Panc1 (cell line): ENCODE measurements around the gene GRID2IP. TPM values are rescaled to one million over a fixed set of nuclear protein-coding genes. Genes with fewer than 3 reads are reported as not detected.

Experiments used
- ATAC-seq: fragments of 200-7000 bp; cut with Tn5 transposase; 2 replicates; pipeline ENCODE4 v1.9.1; 2020; ENCODE audit warnings: mild to moderate bottlenecking, moderate library complexity
- BruUV-seq: library from RNA; stranded (reverse); fragments of 400-500 nt; replicated peaks from 2 replicates; lab custom pipeline; 2021; lab: Mats Ljungman, UMichigan
- CTCF ChIA-PET: fragments of 300-600 bp; sonication (Branson Sonifier 250); formaldehyde crosslinking; loops from one replicate; lab custom pipeline; 2022; ENCODE audit warnings: antibody characterized with exemption; lab: Charles Lee
- POLR2A ChIA-PET: fragments of 300-600 bp; sonication (Branson Sonifier 250); formaldehyde crosslinking; loops from one replicate; lab custom pipeline; 2022; ENCODE audit warnings: antibody characterized with exemption; lab: Charles Lee
- DNase-seq: peaks from one replicate; pipeline ENCODE4 v3.0.0-alpha.2; 2010; ENCODE audit warnings: low read depth, low spot score
- H3K27ac ChIP-seq: 2 replicates; pipeline ENCODE4 v1.5.1; 2011; ENCODE audit warnings: mild to moderate bottlenecking, low read length, inconsistent platforms
- H3K27me3 ChIP-seq: fragments of 200-500 bp; sonication (Bioruptor generic); 2 replicates; pipeline ENCODE4 v1.6.0; 2014; ENCODE audit warnings: low read length, inconsistent platforms; ENCODE audit not compliant: control insufficient read depth, insufficient read depth
- H3K36me3 ChIP-seq: fragments of 200-500 bp; sonication (Bioruptor generic); 2 replicates; pipeline ENCODE4 v1.5.1; 2014; ENCODE audit warnings: inconsistent platforms, mild to moderate bottlenecking, low read length, moderate library complexity; ENCODE audit not compliant: control insufficient read depth, insufficient read depth
- H3K4me1 ChIP-seq: 2 replicates; pipeline ENCODE4 v1.5.1; 2011; ENCODE audit warnings: inconsistent platforms, mild to moderate bottlenecking, low read length, moderate library complexity; ENCODE audit not compliant: control insufficient read depth, insufficient read depth
- H3K4me3 ChIP-seq, 2 experiments: 2 replicates each; pipeline ENCODE4 v1.5.1; 2011 to 2012; ENCODE audit warnings: low read depth in 2 of 2, low read length in 2 of 2, mild to moderate bottlenecking in 2 of 2, inconsistent platforms in 1 of 2, moderate library complexity in 1 of 2
- H3K9me3 ChIP-seq: fragments of 200-500 bp; sonication (Bioruptor generic); 2 replicates; pipeline ENCODE4 v1.5.1; 2014; ENCODE audit warnings: low read depth, mild to moderate bottlenecking, inconsistent platforms, low read length, moderate library complexity; ENCODE audit not compliant: control insufficient read depth, insufficient read depth
- POLR2AphosphoS5 ChIP-seq: IDR thresholded peaks from 2 replicates; pipeline ENCODE4 v1.6.1; 2012; ENCODE audit warnings: mild to moderate bottlenecking, low read depth, low read length, moderate library complexity
- REST ChIP-seq, 2 experiments: IDR thresholded peaks; 2 replicates each; pipeline ENCODE4 v1.6.1; 2011 to 2012; ENCODE audit warnings: low read depth in 2 of 2, control low read depth in 1 of 2, low read length in 1 of 2, mild to moderate bottlenecking in 1 of 2, moderate library complexity in 1 of 2; ENCODE audit not compliant: insufficient read depth in 1 of 2
- SIN3A ChIP-seq: IDR thresholded peaks from 2 replicates; pipeline ENCODE4 v1.6.1; 2012; ENCODE audit warnings: low read depth, mild to moderate bottlenecking, low read length, moderate library complexity, borderline replicate concordance; ENCODE audit not compliant: insufficient read depth
- TCF7L2 ChIP-seq: IDR thresholded peaks from 2 replicates; pipeline ENCODE4 v1.6.1; 2011; ENCODE audit warnings: mild to moderate bottlenecking, low read depth, low read length, inconsistent platforms
- in situ Hi-C: cut with HindIII; loops from 2 replicates; pipeline ENCODE4 v1.10.0; 2016; ENCODE audit warnings: low sequenced_read_pairs, low pct_unique_long_range_greater_than_20kb
- intact Hi-C: fragments of 100-400 bp; cut with micrococcal nuclease; formaldehyde crosslinking; loops from one replicate; pipeline ENCODE4 v1.10.0; 2022; ENCODE audit not compliant: unreplicated experiment
- total RNA-seq: library from RNA; stranded (reverse); gene quantifications from one replicate; pipeline ENCODE4 v1.2.1, GENCODE V29; 2021; ENCODE audit not compliant: unreplicated experiment
- TF ChIP-seq, protein P1 (sequence below): fragments of 450-650 bp; IDR thresholded peaks from 2 replicates; pipeline ENCODE4 v1.5.1; 2017; ENCODE audit warnings: mild to moderate bottlenecking

GRID2IP gene
- total RNA-seq, 1 experiment from 2014 or later = 0.13 TPM

- Histone ChIP-seq H3K4me1 (no peaks in the 10 kb centered on the region), H3K9me3 (no peaks in the 10 kb centered on the region), H3K27ac (no peak overlapping the region), H3K4me3 (no peak overlapping the region), H3K36me3 (no peaks in the 10 kb centered on the region), H3K27me3 (no peaks in the 10 kb centered on the region)
- BruUV-seq = no TSS peak
- CTCF ChIA-PET = interaction anchor here (0.6 kb wide), 1 partner anchor 216 kb away, joined by 3 read pairs; no protein-coding TSS in a partner anchor
- no peak for TF ChIP-seq REST (IDR thresholded peaks at IDR 0.05; ENCODE audit: insufficient read depth in 1 of 2, low read depth in 2 of 2, low read length in 1 of 2)
- TF ChIP-seq POLR2AphosphoS5 = no peak
- TF ChIP-seq SIN3A = no peak
- TF ChIP-seq, protein P1, sequence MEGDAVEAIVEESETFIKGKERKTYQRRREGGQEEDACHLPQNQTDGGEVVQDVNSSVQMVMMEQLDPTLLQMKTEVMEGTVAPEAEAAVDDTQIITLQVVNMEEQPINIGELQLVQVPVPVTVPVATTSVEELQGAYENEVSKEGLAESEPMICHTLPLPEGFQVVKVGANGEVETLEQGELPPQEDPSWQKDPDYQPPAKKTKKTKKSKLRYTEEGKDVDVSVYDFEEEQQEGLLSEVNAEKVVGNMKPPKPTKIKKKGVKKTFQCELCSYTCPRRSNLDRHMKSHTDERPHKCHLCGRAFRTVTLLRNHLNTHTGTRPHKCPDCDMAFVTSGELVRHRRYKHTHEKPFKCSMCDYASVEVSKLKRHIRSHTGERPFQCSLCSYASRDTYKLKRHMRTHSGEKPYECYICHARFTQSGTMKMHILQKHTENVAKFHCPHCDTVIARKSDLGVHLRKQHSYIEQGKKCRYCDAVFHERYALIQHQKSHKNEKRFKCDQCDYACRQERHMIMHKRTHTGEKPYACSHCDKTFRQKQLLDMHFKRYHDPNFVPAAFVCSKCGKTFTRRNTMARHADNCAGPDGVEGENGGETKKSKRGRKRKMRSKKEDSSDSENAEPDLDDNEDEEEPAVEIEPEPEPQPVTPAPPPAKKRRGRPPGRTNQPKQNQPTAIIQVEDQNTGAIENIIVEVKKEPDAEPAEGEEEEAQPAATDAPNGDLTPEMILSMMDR = no peak
- no peak for TF ChIP-seq TCF7L2
- no peak for ATAC-seq
- POLR2A ChIA-PET = interaction anchor here (0.6 kb wide), 1 partner anchor 18 kb away, joined by 4 read pairs; no protein-coding TSS in a partner anchor
- intact Hi-C loops = no loop called here
- no peak for DNase-seq
- in situ Hi-C loops = no loop called here
These were observed 37.7 kb downstream of the GRID2IP start for GRCh38 chr7:6513541-6513940.

GRCh38 chr7:6512892-6513291 is 38.4 kb downstream of the GRID2IP start:
- CTCF ChIA-PET = no interaction called here
- intact Hi-C loops = no loop called here
- BruUV-seq = no TSS peak

More at GRCh38 chr7:6512892-6513291, 38.4 kb downstream of the GRID2IP start:
- no peak for ATAC-seq
- TF ChIP-seq TCF7L2 = no peak
- TF ChIP-seq, protein P1 = no peak
- TF ChIP-seq SIN3A = no peak
- TF ChIP-seq REST (IDR thresholded peaks at IDR 0.05; ENCODE audit: insufficient read depth in 1 of 2, low read depth in 2 of 2, low read length in 1 of 2) = no peak
- TF ChIP-seq POLR2AphosphoS5 = no peak
- Histone ChIP-seq H3K9me3 (no peaks in the 10 kb centered on the region), H3K4me1 (no peaks in the 10 kb centered on the region), H3K27me3 (no peaks in the 10 kb centered on the region), H3K4me3 (no peak overlapping the region), H3K36me3 (no peaks in the 10 kb centered on the region), H3K27ac (no peak overlapping the region)
- in situ Hi-C loops = no loop called here
- DNase-seq = no peak
- POLR2A ChIA-PET = no interaction called here
